Germinal center (tissue), 1 donor: ENCODE measurements around the gene FHOD3.
"Not testable (repeated sequence)": the region's sequence is repeated elsewhere in the genome, so short reads cannot be mapped to it uniquely, and the experiment has no call there.

Experiments used
- DNase-seq: peaks from one replicate; pipeline ENCODE4 v3.0.0; 2012; ENCODE audit warnings: mixed read lengths, low spot score

Gene FHOD3

GRCh38 chr18:36551274-36551673, 253.8 kb downstream of the FHOD3 start:
- not testable (repeated sequence) for DNase-seq

- DNase-seq, result no peak
Observed at GRCh38 chr18:36558234-36558633, 260.7 kb downstream of the FHOD3 start.

DNA sequence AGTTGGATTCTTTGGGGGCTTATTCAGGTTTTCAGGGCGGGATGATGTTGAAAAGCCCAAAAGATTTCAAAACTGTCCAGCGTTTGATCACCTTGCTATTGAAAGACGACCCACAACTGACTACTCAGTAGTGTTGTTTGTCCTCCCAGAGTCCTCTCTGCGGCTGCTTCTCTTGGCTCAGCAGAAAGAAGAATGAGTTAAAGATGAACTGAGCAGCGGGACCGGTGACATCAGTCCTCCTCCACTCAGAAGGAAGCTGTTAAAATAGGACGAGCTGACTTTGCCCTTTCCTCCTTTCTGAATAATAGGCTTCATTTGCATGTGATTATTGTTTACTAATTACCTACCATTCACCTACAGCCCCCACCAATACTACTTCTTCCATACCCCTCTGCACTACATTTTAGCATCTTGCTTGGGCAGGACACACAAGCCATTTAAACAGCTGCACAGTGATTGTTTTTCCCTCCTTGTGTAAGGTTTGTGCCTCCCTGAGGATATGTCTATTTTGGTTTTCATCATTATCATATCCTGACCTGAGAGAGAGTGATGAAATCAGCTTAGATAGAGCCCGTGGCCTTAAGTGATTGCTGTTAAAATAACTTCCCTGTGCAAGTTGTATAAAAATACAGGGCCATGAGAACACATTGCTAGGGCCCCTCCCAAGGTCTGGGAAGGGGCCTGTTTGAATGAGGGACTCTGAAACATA, 261.8 kb downstream of the FHOD3 start:
- no peak for DNase-seq

DNA sequence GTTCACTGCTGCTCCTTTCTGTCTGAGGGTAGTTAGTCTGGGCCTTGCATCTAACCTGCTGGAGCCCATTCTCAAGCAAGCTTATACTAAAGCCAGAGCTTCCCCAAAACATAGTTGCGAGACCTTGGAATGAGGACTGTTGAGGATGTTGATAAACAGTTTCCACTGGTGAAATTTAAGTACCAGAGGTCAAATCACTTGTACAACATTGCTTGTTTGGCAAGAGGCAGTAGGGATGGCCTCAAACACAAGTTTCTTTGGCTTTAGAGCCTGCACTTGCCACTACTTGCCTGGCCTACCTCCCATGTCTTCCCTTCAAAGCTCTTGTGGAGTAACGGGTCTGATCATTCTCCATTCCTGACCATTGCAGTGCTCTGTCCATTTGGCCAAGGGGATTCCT, 262.7 kb downstream of the FHOD3 start:
- no peak for DNase-seq

GRCh38 chr18:36561046-36561445, 263.5 kb downstream of the FHOD3 start:
- no peak for DNase-seq

GRCh38 chr18:36564841-36565240, 267.3 kb downstream of the FHOD3 start:
- DNase-seq, result no peak

DNA sequence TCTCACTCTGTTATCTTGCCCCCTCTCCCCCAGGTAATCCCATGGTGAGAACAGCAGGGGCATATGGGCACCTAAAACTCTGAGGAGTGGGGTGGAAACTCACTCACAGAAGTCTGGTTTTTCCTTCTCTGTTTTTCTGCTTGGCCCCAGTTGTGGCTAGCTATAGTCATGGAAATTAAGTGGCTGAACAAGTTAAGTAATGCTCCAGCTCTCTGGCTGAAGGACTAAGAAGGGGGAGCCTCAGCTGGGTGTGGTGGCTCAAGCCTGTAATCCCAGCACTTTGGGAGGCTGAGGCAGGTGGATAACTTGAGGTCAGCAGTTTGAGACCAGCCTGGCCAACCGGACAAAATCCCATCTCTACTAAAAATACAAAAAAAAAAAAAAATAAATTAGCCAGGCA, 270.3 kb downstream of the FHOD3 start:
- no peak for DNase-seq

- DNase-seq, result no peak
Observed at GRCh38 chr18:36568487-36568886, 271.0 kb downstream of the FHOD3 start.

DNA sequence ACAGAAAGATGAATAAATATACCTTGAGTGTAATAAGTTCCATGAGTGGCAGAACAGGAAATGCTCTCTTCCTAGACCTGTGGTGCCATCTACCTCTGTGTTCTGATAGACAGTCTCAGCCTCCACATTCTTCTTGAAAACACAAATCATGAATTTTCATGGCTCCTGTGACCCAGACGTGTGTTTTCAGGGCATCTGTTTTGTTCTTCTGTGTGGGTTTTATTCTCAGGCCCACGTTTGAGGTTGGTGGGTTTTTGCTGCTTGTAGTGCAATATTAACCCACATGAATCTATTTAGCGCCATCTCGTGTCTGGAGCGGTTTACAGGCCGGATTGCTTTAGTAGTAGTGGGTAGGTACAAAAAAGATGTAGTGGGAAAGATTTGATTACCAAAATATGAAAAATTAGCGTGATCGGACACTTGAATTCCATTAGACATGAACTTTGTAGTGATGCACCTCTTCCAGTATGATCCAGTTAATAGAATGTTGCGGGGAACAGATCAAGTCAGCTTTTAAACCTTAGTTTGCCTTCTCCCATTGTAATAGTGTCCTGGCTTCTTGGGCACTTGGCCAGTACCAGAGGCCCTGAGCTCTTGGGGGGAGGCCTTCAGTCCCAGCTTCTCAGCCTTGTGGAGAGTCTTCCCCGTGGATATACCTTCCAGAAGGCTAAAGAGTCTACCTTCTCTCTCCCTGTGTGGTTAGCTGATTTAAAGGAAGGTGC, 274.8 kb downstream of the FHOD3 start:
- DNase-seq, result peak; percentile 25

DNA sequence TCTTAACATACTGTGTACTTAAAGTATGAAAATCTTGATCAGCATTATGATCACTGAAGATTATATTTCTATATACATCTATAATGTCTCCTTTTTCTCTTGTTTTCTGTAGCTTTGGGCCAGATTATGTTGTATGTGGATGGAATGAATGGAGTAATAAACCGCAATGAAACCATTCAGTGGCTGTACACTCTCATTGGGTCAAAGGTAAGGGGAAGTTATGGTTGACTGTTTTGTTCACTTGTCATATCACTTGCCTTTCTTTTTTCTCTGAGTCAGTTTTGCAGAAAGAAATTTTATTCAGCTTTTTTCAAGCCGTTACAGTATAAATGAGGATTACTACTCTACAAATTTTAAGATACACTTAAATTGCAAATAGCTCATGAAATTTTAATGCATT, 278.8 kb downstream of the FHOD3 start:
- DNase-seq, result no peak

- no peak for DNase-seq
Observed at GRCh38 chr18:36578871-36579710, 281.6 kb downstream of the FHOD3 start.

GRCh38 chr18:36580266-36580665, 282.8 kb downstream of the FHOD3 start:
- no peak for DNase-seq

DNA sequence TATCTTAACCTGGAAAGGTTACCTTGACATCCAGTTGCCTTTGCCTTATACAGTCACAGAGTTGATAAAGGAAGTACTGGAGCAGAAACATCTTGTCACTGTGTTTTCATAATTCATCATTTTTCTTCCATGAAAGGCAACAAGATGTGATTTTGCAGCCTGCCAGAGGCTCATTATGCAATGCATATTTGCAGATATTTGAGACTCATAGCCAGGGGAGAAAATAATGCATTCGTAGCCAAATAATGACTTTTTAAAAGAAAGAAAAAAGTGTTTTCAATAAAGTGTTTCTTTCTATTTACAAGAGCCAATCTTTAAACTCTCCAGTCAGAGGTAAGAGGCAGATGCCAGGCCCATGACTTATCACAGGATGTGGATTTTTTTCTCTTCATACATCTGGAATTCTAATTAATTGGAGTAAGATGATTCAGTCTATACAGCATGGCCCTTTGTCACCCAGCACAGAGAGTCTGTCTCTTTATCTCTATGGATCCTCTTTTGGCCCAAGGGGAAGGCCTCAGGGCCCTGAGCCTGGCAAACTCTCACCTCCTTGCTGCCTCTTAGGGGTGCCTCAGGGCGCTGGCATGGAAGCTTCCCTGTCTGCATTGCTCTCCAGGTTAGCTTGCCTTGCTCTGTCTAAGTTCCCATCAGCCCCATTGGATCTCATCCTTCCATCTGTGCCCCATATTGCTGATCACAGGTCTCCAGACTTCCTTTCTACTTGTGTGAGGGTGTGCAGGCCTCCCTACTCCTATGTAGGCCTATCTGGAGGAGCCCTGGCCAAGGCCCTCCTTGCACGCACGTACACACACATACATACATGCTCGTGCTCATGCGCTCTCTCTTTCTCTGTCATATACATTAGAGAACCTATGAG, 283.6 kb downstream of the FHOD3 start:
- DNase-seq, result no peak

GRCh38 chr18:36582988-36583745, 285.7 kb downstream of the FHOD3 start:
- DNase-seq, result no peak

DNA sequence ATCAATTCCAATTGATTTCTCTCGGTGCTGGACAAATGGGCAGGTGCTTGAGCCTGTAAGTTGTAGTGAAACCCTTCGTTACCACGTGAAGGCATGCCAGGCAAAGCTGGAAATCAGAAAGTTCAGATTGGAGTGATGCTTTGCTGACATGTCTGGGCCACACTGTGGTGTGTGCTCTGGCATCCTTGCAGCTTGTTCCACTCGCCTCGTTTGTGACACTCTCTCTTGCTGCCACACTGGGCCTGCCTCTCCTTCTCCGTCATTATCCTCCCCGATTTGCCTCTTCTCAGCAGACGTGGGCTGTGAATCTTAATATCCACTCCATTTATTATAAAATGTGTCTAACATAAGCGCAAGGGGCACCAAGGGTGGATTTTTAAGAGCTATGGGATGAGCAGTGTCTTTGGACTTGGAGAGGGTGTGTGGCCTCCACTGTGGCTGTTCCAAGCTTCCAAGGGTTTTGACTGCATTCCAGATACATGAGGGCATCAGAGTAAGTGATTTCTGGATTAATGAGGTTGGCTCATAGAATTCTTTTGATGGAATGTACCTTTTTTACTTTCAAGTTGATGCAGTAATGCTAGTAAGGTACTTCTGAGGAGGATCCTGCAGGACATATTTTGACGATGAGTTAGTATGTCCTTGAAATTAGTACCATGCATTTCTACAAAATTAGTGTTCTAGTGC, 292.5 kb downstream of the FHOD3 start:
- DNase-seq, result no peak

- no peak for DNase-seq
Observed at GRCh38 chr18:36590621-36591580, 293.4 kb downstream of the FHOD3 start.

- no peak for DNase-seq
Observed at GRCh38 chr18:36592282-36592681, 294.8 kb downstream of the FHOD3 start.

GRCh38 chr18:36593001-36593400, 295.5 kb downstream of the FHOD3 start:
- DNase-seq, result no peak

DNA sequence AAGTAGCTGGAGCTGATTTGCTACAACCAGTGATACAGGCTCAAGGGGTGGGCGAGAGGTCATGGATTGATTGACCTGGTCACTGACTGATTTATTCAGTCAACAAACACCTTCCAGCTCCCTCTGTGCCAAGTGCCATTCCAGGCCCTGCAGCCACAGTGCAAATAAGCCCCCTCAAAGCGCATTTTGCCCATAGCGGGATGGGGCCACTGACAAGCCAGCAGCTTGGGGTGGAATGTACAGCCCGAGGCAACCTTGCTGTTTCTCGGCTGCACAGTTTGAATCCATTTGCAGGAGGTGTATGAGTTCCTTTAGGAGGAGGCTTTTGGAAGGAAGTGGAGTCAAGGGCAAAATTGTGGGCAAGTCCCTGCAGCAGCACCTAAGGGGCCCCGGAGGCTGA, 296.1 kb downstream of the FHOD3 start:
- no peak for DNase-seq
